Cardiac septum (tissue), 1 donor: ENCODE results near the gene TWF1. TPM values are rescaled to one million over a fixed set of nuclear protein-coding genes. Genes with fewer than 3 reads are reported as not detected.
"Not testable (repeated sequence)": the region's sequence is repeated elsewhere in the genome, so short reads cannot be mapped to it uniquely, and the experiment has no call there.

Experiments
- DNase-seq: peaks from one replicate; pipeline ENCODE4 v3.0.0-alpha.2; 2020; ENCODE audit warnings: low spot score
- intact Hi-C: fragments of 100-400 bp; cut with DNase I; formaldehyde crosslinking; loops from one replicate; pipeline ENCODE4 v1.14.0; 2022
- long read RNA-seq: library from polyadenylated mRNA; unstranded; transcript quantifications from one replicate; pipeline ENCODE4 v2.0.0, GENCODE V29; 2021
- total RNA-seq: library from RNA; stranded (reverse); fragmentation: NEBNext Ultra II Directional; extraction: Animal tissue kit (Norgen Biotek cat#: 25700); gene quantifications from one replicate; pipeline ENCODE4 v1.2.1, GENCODE V29; 2021
- donor health status: DM: no; HTN: no; CAD: no.

Gene TWF1
- 16.5 TPM for total RNA-seq
- long read RNA-seq, transcript TWF1-201 (9 exons, 3,045 nt): major isoform, 22 of 26 reads
- long read RNA-seq, partial matches to known transcripts: 1 of 26 reads
- long read RNA-seq, other reads (novel, unspliced or antisense): 2 of 26 reads

- DNase-seq: peak; percentile 95
- intact Hi-C loops: loop anchor here (1.0 to 2.0 kb wide), 2 partner anchors 30 to 47 kb away; partner anchors contain the start of genes IRAK4, PUS7L and TMEM117
Measured at GRCh38 chr12:43805860-43806736, at the start of gene TWF1. Gene TWF1 (minus strand): TSS chr12:43806317. CDS start chr12:43806245, 72 bp downstream.

DNA sequence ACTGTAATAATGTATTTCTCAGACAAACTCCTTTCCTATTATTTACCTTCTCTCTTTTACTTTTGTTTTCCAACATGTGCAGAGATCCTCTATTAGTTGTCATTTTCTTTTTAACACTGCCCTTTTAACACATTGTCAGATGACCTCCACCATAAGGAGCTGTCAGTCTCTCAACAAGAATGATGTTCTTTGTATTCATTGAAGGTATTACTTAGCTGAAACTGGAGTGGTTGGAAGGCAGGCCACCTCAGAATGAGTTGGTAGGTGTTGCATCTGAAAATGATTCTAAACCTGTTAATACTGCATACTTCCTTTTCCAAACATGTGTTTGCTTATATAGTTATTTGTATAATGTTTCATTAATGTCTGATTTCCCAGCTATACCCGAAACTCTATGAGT is 46.6 kb upstream of the TWF1 start:
- intact Hi-C loops: no loop called here

DNA sequence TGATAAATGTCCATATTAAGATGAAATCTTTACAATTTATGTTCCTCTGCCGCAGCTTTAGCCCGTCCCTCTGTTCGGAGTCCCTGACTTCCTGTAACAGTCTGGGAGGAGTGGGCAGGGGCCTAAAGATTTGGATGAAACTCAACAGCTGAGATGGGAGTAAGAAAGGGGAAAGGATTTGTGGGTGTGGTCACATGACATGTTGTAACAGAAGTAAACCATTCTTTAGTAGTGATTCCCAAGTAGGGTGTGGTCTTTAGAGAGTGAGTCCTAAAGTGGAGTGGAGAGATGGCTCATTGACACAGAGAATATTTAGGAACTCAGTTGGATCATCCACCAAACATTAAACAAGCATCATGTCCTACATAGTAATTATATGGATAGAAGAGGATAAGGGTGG is 42.7 kb upstream of the TWF1 start:
- intact Hi-C loops: no loop called here

More for the DNA sequence above, 46.6 kb upstream of the TWF1 start:
- no peak for DNase-seq

DNA sequence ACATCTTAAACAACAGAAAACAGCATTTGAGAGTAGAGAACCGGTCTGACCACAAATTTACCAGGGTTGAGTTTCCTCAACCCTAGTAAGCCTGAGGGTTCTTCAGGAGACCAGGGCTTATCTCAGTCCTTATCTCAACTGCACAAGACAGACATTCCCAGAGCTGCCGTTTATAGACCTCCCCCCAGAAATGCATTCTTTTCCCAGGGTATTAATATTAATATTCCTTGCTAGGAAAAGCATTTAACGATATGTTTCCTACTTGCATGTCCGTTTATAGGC is 42.0 kb upstream of the TWF1 start:
- intact Hi-C loops: no loop called here
- DNase-seq: no peak

More for the DNA sequence above, 42.7 kb upstream of the TWF1 start:
- no peak for DNase-seq

DNA sequence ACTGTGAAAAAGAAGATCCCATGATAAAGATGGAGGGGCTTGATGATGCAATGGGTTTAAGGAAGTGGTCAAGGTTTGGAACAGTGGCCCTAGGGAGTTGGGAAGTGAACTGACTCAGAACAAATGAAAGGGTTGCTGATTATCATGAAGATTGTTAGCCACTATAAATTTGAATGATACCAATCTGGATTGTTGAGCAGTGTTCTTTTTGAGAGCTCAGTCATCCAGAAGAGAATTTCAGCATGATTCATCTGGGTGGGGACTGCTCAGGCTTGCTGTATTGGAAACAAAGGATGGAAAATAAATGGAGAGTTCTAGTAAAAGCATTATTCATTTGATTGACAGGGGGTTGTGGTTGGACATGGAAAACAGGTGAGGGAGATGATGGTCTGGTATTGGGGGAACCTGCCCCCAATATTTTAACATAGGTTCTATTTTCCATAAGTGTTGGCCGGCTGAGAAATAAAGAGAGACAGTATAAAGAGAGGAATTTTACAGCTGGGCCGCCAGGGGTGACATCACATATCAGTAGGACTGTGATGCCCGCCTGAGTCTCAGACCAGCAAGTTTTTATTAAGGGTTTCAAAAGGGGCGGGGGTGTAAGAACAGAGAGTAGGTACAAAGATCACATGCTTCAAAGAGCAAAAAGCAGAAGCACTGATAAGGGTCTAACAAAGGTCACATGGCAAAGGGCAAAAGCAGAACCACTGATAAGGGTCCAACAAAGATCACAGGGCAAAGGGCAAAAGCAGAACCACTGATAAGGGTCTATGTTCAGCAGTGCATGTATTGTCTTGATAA is 41.5 kb upstream of the TWF1 start:
- DNase-seq, intact Hi-C loops: not testable (repeated sequence)

GRCh38 chr12:43842259-43842658 is 36.1 kb upstream of the TWF1 start:
- no peak for DNase-seq
- intact Hi-C loops: no loop called here

DNA sequence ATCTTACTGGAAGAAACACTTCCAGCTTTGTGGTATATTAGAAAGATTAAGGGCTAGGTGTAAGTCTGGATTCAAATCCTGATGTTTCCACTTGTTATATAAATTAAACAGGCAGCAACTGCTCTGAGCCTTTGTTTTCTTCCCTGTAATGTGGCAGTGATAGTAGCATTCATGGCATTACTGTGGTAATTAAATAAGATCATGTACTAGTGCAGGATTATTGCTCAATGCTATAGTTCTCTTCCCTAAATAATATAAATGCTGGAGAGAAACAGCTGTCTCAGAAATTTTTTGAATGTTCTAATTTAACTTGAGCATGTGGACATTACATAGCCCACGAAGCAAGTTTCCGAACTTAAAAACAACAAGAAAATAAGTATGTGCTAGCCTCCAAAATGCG is 35.1 kb upstream of the TWF1 start:
- intact Hi-C loops: no loop called here
- no peak for DNase-seq

GRCh38 chr12:43840338-43840737 is 34.2 kb upstream of the TWF1 start:
- intact Hi-C loops: no loop called here
- no peak for DNase-seq

- no peak for DNase-seq
- intact Hi-C loops: loop anchor here (1.0 kb wide), 1 partner anchor 30 kb away; the partner anchor contains the start of gene TWF1
Measured at GRCh38 chr12:43836475-43836989, 30.4 kb upstream of the TWF1 start.

DNA sequence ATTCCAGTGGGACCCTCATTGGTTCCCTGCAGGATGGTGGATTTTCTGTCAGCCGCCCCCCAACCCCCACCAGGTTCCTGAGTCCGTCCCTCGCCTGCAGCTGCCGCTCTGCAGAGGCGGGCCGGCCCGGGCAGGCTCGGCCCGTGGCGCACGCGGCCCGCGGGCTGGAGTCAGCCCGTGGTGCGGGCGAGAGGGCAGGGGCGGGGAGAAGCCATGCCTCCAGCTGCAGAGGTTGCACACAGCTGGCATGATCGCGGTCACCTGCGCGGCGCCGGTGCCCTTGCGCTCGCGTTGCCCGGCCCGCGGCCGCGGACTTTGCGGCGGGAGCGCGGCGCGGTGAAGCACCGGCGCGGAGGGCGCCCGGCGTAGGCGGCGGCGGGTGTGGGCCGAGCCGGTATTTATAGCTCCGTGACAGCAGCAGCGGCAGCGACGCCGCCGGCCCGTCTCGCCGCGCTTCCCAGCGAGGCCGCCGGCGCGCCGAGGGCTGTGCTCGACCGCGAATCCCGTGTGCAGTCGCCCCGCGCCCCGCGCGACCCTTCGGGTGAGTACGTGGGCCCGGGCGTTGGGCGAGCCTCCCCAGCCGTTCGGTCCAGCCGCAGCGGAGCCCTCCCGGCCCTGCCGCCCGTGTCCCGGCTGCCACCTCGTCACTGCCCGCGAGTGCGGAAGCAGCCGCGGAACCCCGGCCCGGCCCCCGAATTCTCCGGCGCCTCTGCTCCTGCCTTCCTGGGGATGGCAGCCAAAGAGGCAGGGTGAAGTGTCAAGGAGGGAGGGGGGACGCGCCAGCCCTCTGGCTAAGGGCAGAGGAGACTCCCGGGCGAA is 29.7 kb upstream of the TWF1 start, which contains the start of gene TMEM117:
Gene TMEM117, plus strand, starts transcription at position 426 of the 819 bp plus-strand sequence.
- intact Hi-C loops: loop anchor here (1.0 kb wide), 1 partner anchor 30 kb away; the partner anchor contains the start of gene TWF1
- peak; percentile 88 for DNase-seq

GRCh38 chr12:43835264-43835655 is 29.1 kb upstream of the TWF1 start:
- no peak for DNase-seq
- intact Hi-C loops: no loop called here

- intact Hi-C loops: no loop called here
- DNase-seq: no peak
Measured at GRCh38 chr12:43832463-43833168, 26.5 kb upstream of the TWF1 start.

- DNase-seq: no peak
- intact Hi-C loops: no loop called here
Measured at GRCh38 chr12:43827093-43827492, 21.0 kb upstream of the TWF1 start.

- DNase-seq: no peak
- intact Hi-C loops: no loop called here
Measured at GRCh38 chr12:43826681-43827080, 20.6 kb upstream of the TWF1 start.

DNA sequence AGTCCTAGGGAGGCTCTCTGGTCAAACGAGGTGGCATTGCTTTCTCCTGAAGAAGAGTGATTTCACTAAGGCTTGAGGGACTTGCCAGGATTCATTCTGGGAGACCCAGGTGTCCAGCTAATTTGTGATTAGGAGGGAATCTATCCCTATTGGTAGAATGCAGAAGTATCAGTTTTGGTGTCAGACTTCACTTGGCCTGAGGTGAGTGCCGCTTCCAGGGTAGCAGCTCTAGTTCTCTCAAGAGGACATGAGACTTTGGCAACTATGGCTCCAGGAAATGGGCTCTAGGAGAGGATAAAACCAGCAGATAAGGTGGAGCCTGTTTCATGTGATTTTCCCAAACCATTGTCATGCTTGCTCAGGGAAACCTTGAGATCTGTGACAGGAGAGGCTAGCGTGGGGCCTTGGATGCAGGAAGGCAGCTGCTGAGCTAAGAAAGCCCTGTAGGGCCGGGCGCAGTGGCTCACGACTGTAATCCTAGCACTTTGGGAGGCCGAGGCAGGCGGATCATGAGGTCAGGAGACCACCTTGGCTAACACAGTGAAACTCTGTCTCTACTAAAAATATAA is 18.2 kb upstream of the TWF1 start:
- intact Hi-C loops: no loop called here
- DNase-seq: no peak

- intact Hi-C loops: no loop called here
- DNase-seq: no peak
Measured at GRCh38 chr12:43816168-43816567, 10.1 kb upstream of the TWF1 start.

- intact Hi-C loops: no loop called here
Measured at GRCh38 chr12:43815416-43815815, 9.3 kb upstream of the TWF1 start.

GRCh38 chr12:43812926-43813325 is 6.8 kb upstream of the TWF1 start:
- no peak for DNase-seq

More at GRCh38 chr12:43815416-43815815, 9.3 kb upstream of the TWF1 start:
- DNase-seq: no peak

More at GRCh38 chr12:43812926-43813325, 6.8 kb upstream of the TWF1 start:
- intact Hi-C loops: no loop called here
